Measurements from ENCODE around the gene PDCD10.
A peak's percentile ranks its signal among the peaks of the same experiment; 100 is the strongest.

Gene PDCD10

GRCh38 chr3:167684388-167684993 lies 50.2 kb downstream of the PDCD10 start:
- peak; percentile 2 for DNase-seq (ENCODE audit: low read depth, low spot score)

GRCh38 chr3:167679526-167679925 lies 55.2 kb downstream of the PDCD10 start:
- no peak for DNase-seq (ENCODE audit: low read depth, low spot score)

GRCh38 chr3:167675848-167676247 lies 58.8 kb downstream of the PDCD10 start:
- no peak for DNase-seq (ENCODE audit: low read depth, low spot score)

GRCh38 chr3:167673221-167673620 lies 61.5 kb downstream of the PDCD10 start:
- no peak for DNase-seq (ENCODE audit: low read depth, low spot score)

GRCh38 chr3:167671878-167672427 lies 62.7 kb downstream of the PDCD10 start:
- no peak for DNase-seq (ENCODE audit: low read depth, low spot score)

GRCh38 chr3:167669699-167670098 lies 65.0 kb downstream of the PDCD10 start:
- DNase-seq (ENCODE audit: low read depth, low spot score) = no peak

GRCh38 chr3:167668651-167669050 lies 66.0 kb downstream of the PDCD10 start:
- DNase-seq (ENCODE audit: low read depth, low spot score) = no peak

GRCh38 chr3:167666563-167666962 lies 68.1 kb downstream of the PDCD10 start:
- DNase-seq (ENCODE audit: low read depth, low spot score) = no peak

GRCh38 chr3:167662919-167663400 lies 71.7 kb downstream of the PDCD10 start:
- no peak for DNase-seq (ENCODE audit: low read depth, low spot score)

GRCh38 chr3:167657684-167658225 lies 76.9 kb downstream of the PDCD10 start:
- no peak for DNase-seq (ENCODE audit: low read depth, low spot score)

- DNase-seq (ENCODE audit: low read depth, low spot score) = no peak
These were observed 77.9 kb downstream of the PDCD10 start for GRCh38 chr3:167656821-167657220.

- no peak for DNase-seq (ENCODE audit: low read depth, low spot score)
These were observed 80.9 kb downstream of the PDCD10 start, which contains the start of gene WDR49 for GRCh38 chr3:167653760-167654159. Gene WDR49 (minus strand): TSS chr3:167653942. CDS start chr3:167653425, 517 bp downstream.

GRCh38 chr3:167653155-167653554 lies 81.5 kb downstream of the PDCD10 start:
- DNase-seq (ENCODE audit: low read depth, low spot score) = no peak

- no peak for DNase-seq (ENCODE audit: low read depth, low spot score)
These were observed 82.9 kb downstream of the PDCD10 start for GRCh38 chr3:167651826-167652225.

GRCh38 chr3:167650459-167650858 lies 84.2 kb downstream of the PDCD10 start:
- DNase-seq (ENCODE audit: low read depth, low spot score) = no peak

- no peak for DNase-seq (ENCODE audit: low read depth, low spot score)
These were observed 84.9 kb downstream of the PDCD10 start for GRCh38 chr3:167649746-167650145.

GRCh38 chr3:167644611-167645010 lies 90.1 kb downstream of the PDCD10 start:
- no peak for DNase-seq (ENCODE audit: low read depth, low spot score)
